Activated naive CD4-positive, alpha-beta T cell treated with anti-CD3 and anti-CD28 coated beads, Interleukin-2, amount 10 ng/mL, durations not matched to agents 7 days and 5 days (primary cell): ENCODE measurements around the gene TNNI3K.
A peak's percentile ranks its signal among the peaks of the same experiment; 100 is the strongest.

Experiments
- CTCF ChIA-PET: fragments of 350-600 bp; sonication (Branson Sonifier 250); formaldehyde crosslinking; loops from one replicate; lab custom pipeline; 2021; ENCODE audit warnings: antibody characterized with exemption; lab: Charles Lee
- DNase-seq: peaks from one replicate; pipeline ENCODE4 v3.0.0-alpha.2; 2020
- H3K27ac Mint-ChIP-seq: one replicate; pipeline ENCODE4 v1.8.0; 2021; ENCODE audit warnings: mild to moderate bottlenecking, moderate library complexity, mixed read lengths
- H3K27me3 Mint-ChIP-seq: one replicate; pipeline ENCODE4 v1.8.0; 2021; ENCODE audit warnings: mild to moderate bottlenecking, mixed read lengths
- H3K36me3 Mint-ChIP-seq: one replicate; pipeline ENCODE4 v1.8.0; 2021; ENCODE audit warnings: mixed read lengths
- H3K4me1 Mint-ChIP-seq: one replicate; pipeline ENCODE4 v1.8.0; 2021; ENCODE audit warnings: mixed read lengths
- H3K4me3 Mint-ChIP-seq: one replicate; pipeline ENCODE4 v1.8.0; 2021; ENCODE audit warnings: mild to moderate bottlenecking, moderate library complexity, mixed read lengths
- H3K9me3 Mint-ChIP-seq: one replicate; pipeline ENCODE4 v1.8.0; 2021; ENCODE audit warnings: mixed read lengths

The TNNI3K gene

GRCh38 chr1:74586253-74586897, 351.2 kb downstream of the TNNI3K start:
- CTCF ChIA-PET: no interaction called here
- H3K27me3 Mint-ChIP-seq: peaks cover 4% of the 10 kb centered on the region
- no peaks in the 10 kb centered on the region for H3K4me1 Mint-ChIP-seq
- no peak overlapping the region for H3K27ac Mint-ChIP-seq
- DNase-seq: no peak
- H3K4me3 Mint-ChIP-seq: peak overlapping the region; percentile 50
- no peaks in the 10 kb centered on the region for H3K9me3 Mint-ChIP-seq
- H3K36me3 Mint-ChIP-seq: no peaks in the 10 kb centered on the region

GRCh38 chr1:74587888-74588287, 352.7 kb downstream of the TNNI3K start:
- H3K27me3 Mint-ChIP-seq: peaks cover 4% of the 10 kb centered on the region
- no peaks in the 10 kb centered on the region for H3K4me1 Mint-ChIP-seq
- no peak for DNase-seq
- CTCF ChIA-PET: no interaction called here
- H3K36me3 Mint-ChIP-seq: no peaks in the 10 kb centered on the region
- no peaks in the 10 kb centered on the region for H3K9me3 Mint-ChIP-seq
- H3K27ac Mint-ChIP-seq: no peak overlapping the region
- no peak overlapping the region for H3K4me3 Mint-ChIP-seq

- CTCF ChIA-PET: no interaction called here
- Mint-ChIP-seq H3K27me3 (no peaks in the 10 kb centered on the region), H3K9me3 (no peaks in the 10 kb centered on the region), H3K4me1 (no peaks in the 10 kb centered on the region), H3K4me3 (no peak overlapping the region), H3K27ac (no peak overlapping the region), H3K36me3 (no peaks in the 10 kb centered on the region)
- DNase-seq: no peak
These were observed 355.1 kb downstream of the TNNI3K start for GRCh38 chr1:74590288-74590687.

DNA sequence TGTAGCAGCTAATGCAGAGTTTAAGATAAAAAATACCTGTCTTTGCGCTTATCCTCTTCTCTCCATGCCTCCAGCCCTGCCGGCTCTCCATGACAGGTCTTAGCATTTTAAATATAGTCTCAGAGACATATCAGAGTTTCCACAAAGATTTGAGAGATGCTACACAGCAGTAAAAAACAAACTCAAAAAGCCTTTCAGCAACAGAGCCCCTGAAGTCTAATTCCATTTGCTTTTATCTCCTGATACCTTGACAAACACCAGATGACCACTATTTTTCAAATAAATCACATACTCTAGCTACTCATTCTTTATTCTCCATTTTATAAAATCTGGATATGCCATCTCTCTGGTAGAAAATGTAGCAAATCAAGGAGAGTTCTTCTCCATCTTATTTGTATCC, 356.8 kb downstream of the TNNI3K start:
- Mint-ChIP-seq H3K27ac (no peak overlapping the region), H3K4me1 (no peaks in the 10 kb centered on the region), H3K4me3 (no peak overlapping the region), H3K9me3 (no peaks in the 10 kb centered on the region), H3K36me3 (no peaks in the 10 kb centered on the region), H3K27me3 (no peaks in the 10 kb centered on the region)
- DNase-seq: no peak
- CTCF ChIA-PET: no interaction called here

DNA sequence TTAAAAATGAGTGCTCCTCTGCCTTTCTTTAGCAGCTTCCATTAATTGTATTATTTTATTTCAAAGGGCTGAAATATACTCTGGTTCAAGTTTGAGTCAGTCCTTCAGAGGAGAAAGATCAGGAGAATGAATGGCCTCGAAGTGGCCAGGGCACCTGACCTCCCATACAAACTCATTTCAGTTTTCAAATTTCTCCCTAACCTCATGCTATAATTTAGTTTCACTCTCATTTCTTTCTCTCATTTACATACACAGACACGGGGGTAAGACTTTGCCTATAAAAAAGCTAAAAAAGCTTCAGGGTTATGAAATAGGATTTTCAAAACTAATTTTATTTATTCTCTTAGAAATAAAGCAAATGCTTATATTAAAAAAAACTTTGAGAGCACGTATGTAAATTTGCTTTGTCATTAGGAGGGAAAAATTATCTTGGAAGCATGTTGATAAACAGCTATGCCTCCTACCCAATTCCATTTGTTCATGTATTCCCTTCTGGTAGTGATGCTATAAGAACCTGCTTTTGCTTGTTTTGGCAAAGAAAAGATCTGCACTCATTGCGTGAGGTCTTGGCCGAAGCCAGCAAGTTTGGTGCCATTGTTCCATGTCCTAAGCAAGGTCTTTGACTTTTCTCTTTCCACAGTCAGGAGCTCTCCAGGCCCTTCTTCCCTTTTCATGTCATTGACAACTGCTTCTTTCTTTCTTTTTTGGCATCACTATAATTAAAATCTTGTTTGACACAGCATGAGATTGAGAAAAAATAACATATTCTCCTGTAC, 357.6 kb downstream of the TNNI3K start:
- CTCF ChIA-PET: no interaction called here
- H3K36me3 Mint-ChIP-seq: no peaks in the 10 kb centered on the region

More for the DNA sequence above, 357.6 kb downstream of the TNNI3K start:
- Mint-ChIP-seq H3K4me3 (no peak overlapping the region), H3K9me3 (no peaks in the 10 kb centered on the region), H3K4me1 (no peaks in the 10 kb centered on the region), H3K27me3 (no peaks in the 10 kb centered on the region), H3K27ac (no peak overlapping the region)
- no peak for DNase-seq
